Muscle layer of colon (tissue), 2 donors: Measurements from ENCODE around the gene TMPRSS13.
A peak's percentile ranks its signal among the peaks of the same experiment; 100 is the strongest.
"Not testable (repeated sequence)": the region's sequence is repeated elsewhere in the genome, so short reads cannot be mapped to it uniquely, and the experiment has no call there.

Experiments used
- H3K27ac ChIP-seq: one replicate; pipeline ENCODE4 v1.7.0; 2013; ENCODE audit warnings: low read depth, mild to moderate bottlenecking, low read length, moderate library complexity
- H3K27me3 ChIP-seq, 2 donors: one replicate each; pipeline ENCODE4 v1.7.0; 2013; ENCODE audit warnings: low read length in 2 of 2, mild to moderate bottlenecking in 2 of 2; ENCODE audit not compliant: insufficient read depth in 2 of 2, control insufficient read depth in 1 of 2
- H3K36me3 ChIP-seq: one replicate; pipeline ENCODE4 v1.7.0; 2013; ENCODE audit warnings: mild to moderate bottlenecking, low read length; ENCODE audit not compliant: insufficient read depth
- H3K4me1 ChIP-seq: one replicate; pipeline ENCODE4 v1.7.0; 2013; ENCODE audit warnings: mild to moderate bottlenecking, low read length; ENCODE audit not compliant: insufficient read depth
- H3K4me3 ChIP-seq, 2 donors: one replicate each; pipeline ENCODE4 v1.7.0; 2013; ENCODE audit warnings: low read length in 2 of 2, low read depth in 1 of 2, mild to moderate bottlenecking in 1 of 2, moderate library complexity in 1 of 2
- H3K9ac ChIP-seq: one replicate; pipeline ENCODE4 v1.7.0; 2013; ENCODE audit warnings: low read length
- H3K9me3 ChIP-seq: one replicate; pipeline ENCODE4 v1.7.0; 2013; ENCODE audit warnings: mild to moderate bottlenecking, low read length
- donor health status: abdominal sarcoma.
- donor health status: Adenocarcinoma of cecum.

The TMPRSS13 gene

DNA sequence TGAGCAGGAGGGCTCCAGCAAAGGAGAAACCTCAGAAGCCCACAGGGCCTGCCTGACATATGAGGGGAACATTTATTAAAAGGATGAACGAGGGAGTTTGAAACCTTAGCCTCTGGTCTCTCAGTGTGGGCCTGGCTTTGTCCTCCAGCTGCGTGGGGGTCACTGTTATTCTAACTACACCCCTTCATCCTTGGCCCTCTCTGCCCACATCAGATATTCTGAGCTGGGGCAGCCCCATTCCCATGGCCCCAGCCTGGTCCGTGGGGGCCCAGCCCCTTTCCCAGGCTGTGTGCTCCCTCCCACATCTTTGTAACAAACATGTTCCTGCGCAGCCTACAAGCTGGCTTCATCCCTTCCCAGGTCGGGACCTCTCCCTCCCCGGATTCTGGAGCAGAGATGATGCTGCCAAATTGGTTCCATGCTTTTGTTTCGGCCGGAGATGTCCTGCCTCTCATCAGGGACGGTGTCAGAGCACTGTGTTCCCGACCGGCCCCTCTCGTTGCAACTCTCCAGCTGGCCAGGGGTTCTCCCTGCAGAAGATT, 56.7 kb downstream of the TMPRSS13 start:
- peak overlapping the region; percentile 29 for H3K27ac ChIP-seq
- H3K27me3 ChIP-seq = no peaks in the 10 kb centered on the region
- no peak overlapping the region for H3K9ac ChIP-seq
- H3K4me1 ChIP-seq = peaks cover 81% of the 10 kb centered on the region
- H3K9me3 ChIP-seq = no peaks in the 10 kb centered on the region
- no peak overlapping the region for H3K4me3 ChIP-seq
- no peaks in the 10 kb centered on the region for H3K36me3 ChIP-seq

DNA sequence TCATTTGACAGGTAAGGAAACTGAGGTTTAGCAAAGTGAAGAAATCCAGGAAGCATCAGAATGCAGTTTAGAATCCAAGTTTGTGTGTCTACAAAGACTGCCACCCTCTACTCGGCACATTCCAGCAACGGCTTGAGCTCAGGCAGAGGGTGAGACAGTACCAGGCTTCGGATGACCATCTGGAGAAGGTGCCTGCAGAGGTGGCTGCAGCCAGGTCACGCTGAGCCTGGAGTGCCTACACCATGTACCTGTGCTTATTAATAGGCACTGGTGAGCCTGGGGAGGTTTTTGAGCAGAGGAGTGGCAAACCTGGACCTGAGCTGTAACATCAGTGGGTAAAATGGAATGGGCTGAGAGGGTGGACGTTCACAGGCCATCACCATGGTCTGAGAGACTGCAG, 57.4 kb downstream of the TMPRSS13 start:
- Histone ChIP-seq H3K9me3 (no peaks in the 10 kb centered on the region), H3K36me3 (no peaks in the 10 kb centered on the region), H3K27ac (peak overlapping the region; percentile 22), H3K4me3 (peak overlapping the region in 1 of 2 donors; percentile 15), H3K9ac (no peak overlapping the region), H3K27me3 (no peaks in the 10 kb centered on the region), H3K4me1 (peaks cover 82% of the 10 kb centered on the region)

DNA sequence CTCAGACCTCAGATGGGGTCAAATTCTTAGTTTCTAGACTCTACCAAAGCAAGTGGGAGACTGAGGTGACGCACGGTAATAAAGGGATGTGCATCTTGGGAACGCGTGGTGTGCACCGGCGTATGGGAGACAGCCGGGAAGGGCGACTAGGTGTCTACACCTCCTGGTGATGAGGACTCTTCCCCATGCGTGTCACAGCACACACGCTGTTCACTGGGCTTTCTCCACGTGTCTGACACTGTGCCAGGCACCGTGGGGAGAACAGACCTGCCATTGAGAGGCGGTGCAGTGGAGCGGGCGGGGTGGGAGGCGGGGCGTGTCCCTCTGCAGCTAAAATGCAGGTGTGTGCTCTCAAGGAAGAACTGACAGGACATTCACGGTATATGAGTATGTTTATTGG, 58.0 kb downstream of the TMPRSS13 start:
- H3K9me3 ChIP-seq = no peaks in the 10 kb centered on the region
- H3K36me3 ChIP-seq = no peaks in the 10 kb centered on the region
- no peak overlapping the region for H3K9ac ChIP-seq
- H3K4me3 ChIP-seq = no peak overlapping the region
- H3K27me3 ChIP-seq = no peaks in the 10 kb centered on the region
- peaks cover 88% of the 10 kb centered on the region for H3K4me1 ChIP-seq
- peak overlapping the region; percentile 16 for H3K27ac ChIP-seq

DNA sequence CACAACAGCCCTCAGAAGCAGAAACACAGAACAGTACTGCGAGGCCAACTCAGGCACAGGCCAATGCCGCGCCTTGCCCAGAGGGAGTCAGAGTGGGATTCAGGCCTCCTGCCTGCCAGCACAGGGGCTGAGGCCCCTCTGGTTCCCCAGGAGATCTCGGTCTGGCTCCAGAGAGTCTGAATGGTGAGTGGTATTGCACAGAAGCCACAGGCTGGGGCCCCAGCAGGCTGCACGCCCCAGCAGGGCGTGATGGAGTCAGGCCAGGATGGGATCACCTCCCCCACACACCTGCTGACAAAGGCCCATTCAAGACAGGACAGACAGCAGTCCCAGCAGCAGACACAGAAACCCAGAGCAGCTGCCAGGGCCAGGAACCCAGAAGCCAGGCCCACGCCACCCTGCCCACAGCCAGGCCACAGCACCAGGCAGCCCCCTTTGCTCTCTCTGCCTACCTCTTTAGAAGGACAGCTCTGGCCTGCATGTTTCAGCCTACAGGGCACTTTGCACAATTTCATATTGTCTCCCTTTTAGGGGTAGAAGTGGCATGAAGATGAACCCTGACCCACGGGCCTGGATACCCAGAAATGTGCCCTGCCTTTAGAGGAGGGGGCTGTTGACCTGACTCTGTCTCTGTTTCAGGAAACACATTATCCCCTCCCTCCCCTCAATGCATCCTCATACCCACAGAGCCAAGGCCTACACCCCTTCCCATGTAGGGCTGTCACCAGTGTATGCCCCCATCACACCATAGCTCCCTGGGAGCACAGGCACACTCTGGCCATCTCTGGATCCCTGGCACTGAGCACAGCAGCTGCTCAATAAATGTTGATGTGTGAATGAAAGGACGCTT, 58.9 kb downstream of the TMPRSS13 start:
- H3K36me3 ChIP-seq = no peaks in the 10 kb centered on the region
- H3K9ac ChIP-seq = no peak overlapping the region
- peak overlapping the region; percentile 73 for H3K27ac ChIP-seq
- H3K27me3 ChIP-seq = no peaks in the 10 kb centered on the region
- H3K4me1 ChIP-seq = peaks cover 90% of the 10 kb centered on the region
- no peaks in the 10 kb centered on the region for H3K9me3 ChIP-seq
- H3K4me3 ChIP-seq = no peak overlapping the region

DNA sequence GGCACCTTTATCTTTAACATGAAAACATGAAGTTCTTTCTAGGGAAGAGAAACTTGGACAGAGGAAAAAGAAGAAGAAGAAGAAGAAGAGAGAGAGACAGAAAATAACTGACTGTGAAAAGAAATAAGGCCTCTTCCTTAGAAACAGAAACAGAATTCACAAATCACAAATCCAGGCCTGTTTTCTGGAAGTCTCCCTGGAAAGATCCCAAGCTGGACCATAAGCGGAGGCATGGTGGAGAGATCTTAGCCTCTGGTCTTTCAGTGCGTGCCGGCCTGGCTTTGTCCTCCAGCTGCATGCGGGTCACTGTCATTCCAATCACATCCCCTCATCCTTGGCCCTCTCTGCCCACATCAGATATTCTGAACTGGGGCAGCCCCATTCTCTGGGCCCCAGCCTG, 59.6 kb downstream of the TMPRSS13 start:
- H3K9me3 ChIP-seq = no peaks in the 10 kb centered on the region

DNA sequence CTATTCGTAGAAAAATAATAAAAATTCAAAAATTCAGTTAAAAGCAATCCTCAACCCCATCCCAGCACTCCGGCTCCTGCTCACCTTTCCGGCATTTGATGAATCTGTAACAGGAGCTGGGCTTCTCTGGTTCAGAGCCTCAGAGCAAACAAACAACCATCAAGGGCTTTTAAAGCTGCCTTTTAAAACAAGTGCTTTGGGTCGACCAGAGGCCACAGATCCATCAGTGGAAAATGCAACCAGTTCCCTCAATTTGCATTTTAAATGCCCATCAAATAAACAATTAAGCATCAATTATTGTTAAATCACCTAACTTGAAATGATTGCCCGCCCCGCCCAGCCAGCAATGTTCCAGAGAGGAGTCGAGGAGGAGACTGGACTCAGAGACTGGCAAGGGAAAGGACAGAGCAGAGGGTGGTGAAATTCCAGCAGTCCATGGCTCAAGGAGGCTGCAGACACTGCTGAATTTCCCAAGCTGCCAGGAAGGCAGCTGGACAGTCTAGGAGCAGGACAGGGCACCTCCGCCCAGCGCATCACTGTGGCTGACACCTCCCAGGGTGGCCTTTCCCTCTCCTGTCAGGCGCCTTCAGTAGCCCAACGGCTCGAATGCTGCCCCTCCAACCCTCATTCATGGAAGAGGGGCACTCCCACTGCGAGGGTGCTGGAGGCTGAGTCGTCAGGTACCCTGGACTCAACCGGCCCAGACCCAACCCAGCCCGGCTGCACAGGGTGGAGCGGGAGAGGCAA, 60.2 kb downstream of the TMPRSS13 start:
- H3K27me3 ChIP-seq = no peaks in the 10 kb centered on the region
- H3K9ac ChIP-seq = no peak overlapping the region
- peak overlapping the region in 1 of 2 donors; percentile 6 for H3K4me3 ChIP-seq
- peak overlapping the region; percentile 73 for H3K27ac ChIP-seq
- no peaks in the 10 kb centered on the region for H3K9me3 ChIP-seq
- no peaks in the 10 kb centered on the region for H3K36me3 ChIP-seq
- peaks cover 81% of the 10 kb centered on the region for H3K4me1 ChIP-seq

More for the DNA sequence above, 59.6 kb downstream of the TMPRSS13 start:
- Histone ChIP-seq H3K9ac (no peak overlapping the region), H3K27ac (peak overlapping the region; percentile 73), H3K4me1 (peaks cover 83% of the 10 kb centered on the region), H3K27me3 (no peaks in the 10 kb centered on the region), H3K4me3 (no peak overlapping the region), H3K36me3 (no peaks in the 10 kb centered on the region)

DNA sequence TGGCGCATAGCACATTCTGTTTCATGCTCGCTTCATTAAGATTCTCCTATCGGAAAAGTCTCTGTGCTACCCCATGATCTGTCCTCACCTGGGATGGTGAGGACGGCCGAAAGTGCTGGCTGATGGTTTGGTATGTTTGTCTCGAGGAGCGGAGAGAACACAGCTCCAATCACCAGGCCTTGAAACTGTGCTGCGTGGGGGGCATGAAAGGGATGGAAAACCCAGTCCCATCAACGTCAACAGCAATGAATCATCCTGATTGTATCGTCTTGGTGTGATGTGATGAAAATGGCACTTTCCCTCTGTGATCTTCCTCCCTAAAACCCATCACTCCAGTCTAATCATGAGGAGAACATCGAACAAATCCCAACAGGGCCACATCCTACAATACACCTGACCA, 61.1 kb downstream of the TMPRSS13 start:
- H3K9ac ChIP-seq = no peak overlapping the region
- H3K27me3 ChIP-seq = no peaks in the 10 kb centered on the region
- peaks cover 76% of the 10 kb centered on the region for H3K4me1 ChIP-seq
- H3K4me3 ChIP-seq = no peak overlapping the region
- no peak overlapping the region for H3K27ac ChIP-seq
- no peaks in the 10 kb centered on the region for H3K36me3 ChIP-seq
- H3K9me3 ChIP-seq = no peaks in the 10 kb centered on the region

DNA sequence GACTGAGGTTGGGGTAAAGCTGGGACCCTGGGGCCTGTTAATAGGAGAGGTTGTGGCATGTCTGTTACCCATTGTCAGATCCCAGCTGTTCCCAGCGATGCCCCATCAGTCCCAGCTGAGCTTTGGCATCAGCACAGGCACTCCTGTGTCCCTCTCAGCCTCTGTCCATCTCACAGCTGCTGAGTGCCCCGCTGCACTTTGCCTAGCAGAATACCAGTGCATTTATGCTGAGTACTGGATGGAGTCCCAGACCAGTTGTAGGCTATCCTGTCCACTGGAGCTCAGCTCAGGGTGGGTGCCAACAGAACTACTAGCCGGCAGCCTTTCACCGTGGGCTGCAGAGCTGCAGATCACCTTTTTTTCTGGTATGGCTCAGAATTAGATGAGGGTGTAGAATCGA, 62.7 kb downstream of the TMPRSS13 start:
- Histone ChIP-seq H3K4me3 (no peak overlapping the region), H3K36me3 (no peaks in the 10 kb centered on the region), H3K27ac (peak overlapping the region; percentile 26), H3K27me3 (no peaks in the 10 kb centered on the region), H3K4me1 (peaks cover 76% of the 10 kb centered on the region), H3K9me3 (no peaks in the 10 kb centered on the region), H3K9ac (no peak overlapping the region)

DNA sequence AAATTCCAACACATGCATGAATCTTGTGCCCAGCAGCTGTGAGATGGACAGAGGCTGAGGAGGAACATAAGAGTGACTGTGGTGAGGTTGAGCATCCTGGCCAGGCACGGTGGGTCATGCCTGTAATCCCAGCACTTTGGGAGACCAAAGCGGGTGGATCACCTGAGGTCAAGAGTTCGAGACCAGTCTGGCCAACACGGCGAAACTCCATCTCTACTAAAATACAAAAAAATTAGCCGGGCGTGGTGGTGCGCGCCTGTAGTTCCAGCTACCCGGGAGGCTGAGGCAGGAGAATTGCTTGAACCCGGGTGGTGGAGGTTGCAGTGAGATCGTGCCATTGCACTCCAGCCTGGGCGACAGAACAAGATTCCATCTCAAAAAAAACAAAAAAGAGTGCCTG, 63.7 kb downstream of the TMPRSS13 start:
- not testable (repeated sequence) for H3K36me3 ChIP-seq, H3K4me3 ChIP-seq, H3K9me3 ChIP-seq, H3K9ac ChIP-seq, H3K27ac ChIP-seq, H3K27me3 ChIP-seq
- H3K4me1 ChIP-seq = peaks cover 76% of the 10 kb centered on the region

DNA sequence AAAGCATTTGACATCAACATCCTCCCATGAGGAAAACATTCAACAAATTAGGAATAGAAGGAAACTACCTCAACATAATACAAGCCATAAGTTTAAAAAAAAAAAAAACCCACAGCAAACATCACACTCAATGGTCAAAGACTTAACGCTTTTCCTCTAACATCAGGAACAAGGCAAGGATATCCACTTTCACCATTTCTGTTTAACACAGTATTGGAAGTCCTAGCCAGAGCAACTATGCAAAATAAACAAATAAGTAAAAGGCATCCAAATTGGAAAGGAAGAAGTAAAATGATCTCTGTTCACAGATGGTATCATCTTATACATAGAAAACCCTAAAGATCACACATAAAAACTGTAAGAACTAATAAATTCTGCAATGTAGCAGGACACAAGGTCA, 65.8 kb downstream of the TMPRSS13 start:
- no peak overlapping the region for H3K27ac ChIP-seq
- no peaks in the 10 kb centered on the region for H3K9me3 ChIP-seq
- H3K36me3 ChIP-seq = no peaks in the 10 kb centered on the region
- peaks cover 72% of the 10 kb centered on the region for H3K4me1 ChIP-seq
- no peaks in the 10 kb centered on the region for H3K27me3 ChIP-seq
- H3K9ac ChIP-seq = no peak overlapping the region
- no peak overlapping the region for H3K4me3 ChIP-seq

DNA sequence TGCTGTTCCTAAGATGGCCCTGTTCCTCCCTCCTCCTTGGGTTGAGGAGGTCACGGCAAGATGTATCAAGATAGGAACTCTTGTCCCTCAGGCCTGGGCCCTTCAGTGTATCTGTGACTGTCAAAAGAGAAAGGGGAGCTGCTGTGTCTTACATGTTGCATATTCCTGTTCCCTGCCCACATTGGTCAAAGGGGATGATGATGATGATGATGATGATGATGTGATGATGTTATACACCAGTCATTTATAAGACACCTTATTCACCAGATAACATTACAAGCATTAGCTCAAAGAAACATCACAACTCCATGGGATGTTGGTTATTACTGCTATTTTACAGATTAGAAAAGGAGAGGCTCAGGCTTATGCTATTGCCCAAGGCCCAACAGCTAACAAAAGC, 66.4 kb downstream of the TMPRSS13 start:
- peak overlapping the region; percentile 63 for H3K27ac ChIP-seq
- H3K36me3 ChIP-seq = no peaks in the 10 kb centered on the region
- H3K27me3 ChIP-seq = no peaks in the 10 kb centered on the region
- H3K9me3 ChIP-seq = no peaks in the 10 kb centered on the region
- no peak overlapping the region for H3K9ac ChIP-seq
- peaks cover 72% of the 10 kb centered on the region for H3K4me1 ChIP-seq
- H3K4me3 ChIP-seq = no peak overlapping the region
